IPS-18c (cell line): ENCODE data around the gene AARSD1.
"Not testable (repeated sequence)": the region's sequence is repeated elsewhere in the genome, so short reads cannot be mapped to it uniquely, and the experiment has no call there.

Source experiments
- H3K4me3 ChIP-seq: 2 replicates; pipeline ENCODE4 v1.7.0; 2013; ENCODE audit warnings: low read depth, mild to moderate bottlenecking, low read length, moderate library complexity; ENCODE audit not compliant: insufficient read depth
- H3K9me3 ChIP-seq: one replicate; pipeline ENCODE4 v1.6.1; 2013; ENCODE audit warnings: mild to moderate bottlenecking, low read length, moderate library complexity; ENCODE audit not compliant: control insufficient read depth, insufficient read depth

The AARSD1 gene

DNA sequence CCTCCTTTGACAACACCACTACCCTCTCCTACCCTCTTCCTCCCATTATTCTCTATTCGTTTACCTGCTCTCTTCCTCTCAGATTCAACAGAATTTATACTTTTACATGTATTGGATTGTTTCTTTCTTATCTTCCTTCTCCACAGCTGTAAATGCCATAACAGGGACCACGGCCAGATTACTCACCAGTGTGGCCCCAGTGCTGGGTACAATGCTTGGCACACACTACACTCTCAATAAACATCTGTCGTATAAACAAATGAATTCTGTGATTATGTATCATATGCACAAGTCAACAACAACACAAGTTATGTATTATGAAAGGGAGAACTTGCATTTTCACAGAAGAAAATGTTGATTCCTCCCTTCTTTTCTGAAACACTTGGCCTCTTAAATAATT lies 20.0 kb downstream of the AARSD1 start:
- H3K9me3 ChIP-seq: no peaks in the 10 kb centered on the region
- H3K4me3 ChIP-seq: no peak overlapping the region

DNA sequence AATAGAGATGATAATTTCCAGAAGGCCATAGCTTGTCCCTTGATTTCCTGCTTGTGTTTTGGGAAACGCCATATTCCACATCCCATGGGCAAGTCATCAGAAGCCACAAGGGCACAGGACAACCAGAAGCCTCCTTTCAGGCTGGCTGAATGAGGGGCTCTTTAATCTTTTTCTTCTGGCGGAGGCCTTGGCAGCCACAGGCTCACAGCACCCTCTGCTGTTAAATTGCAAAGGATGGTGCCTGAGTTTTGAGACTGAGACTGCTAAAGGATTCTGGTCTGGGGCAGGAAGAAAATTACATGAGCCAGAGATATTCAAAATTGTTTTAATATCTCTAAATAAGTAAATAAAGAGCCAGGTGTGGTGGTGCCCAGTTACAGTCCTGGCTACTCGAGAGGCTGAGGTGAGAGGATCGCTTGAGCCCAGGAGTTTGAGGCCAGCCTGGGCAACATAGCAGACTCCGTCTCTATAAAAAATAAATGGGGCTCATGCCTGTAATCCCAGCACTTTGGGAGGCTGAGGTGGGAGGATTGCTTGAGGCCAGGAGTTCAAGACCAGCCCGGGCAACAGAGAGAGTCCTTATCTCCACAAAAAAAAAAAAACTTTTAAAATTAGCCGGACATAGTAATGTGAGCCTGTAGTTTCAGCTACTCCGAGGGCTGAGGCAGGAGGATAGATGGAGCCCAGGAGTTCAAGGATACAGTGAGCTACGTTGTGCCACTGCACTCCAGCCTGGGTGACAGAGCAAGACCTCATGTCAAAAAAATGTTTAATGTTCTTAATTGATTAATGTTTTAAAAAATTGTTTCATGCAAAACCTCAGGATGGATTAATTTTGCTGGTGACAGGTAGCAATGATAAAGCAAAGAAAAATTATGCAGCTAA lies 26.3 kb downstream of the AARSD1 start:
- H3K9me3 ChIP-seq: no peaks in the 10 kb centered on the region
- H3K4me3 ChIP-seq: no peak overlapping the region

- Histone ChIP-seq H3K4me3 (no peak overlapping the region), H3K9me3 (no peaks in the 10 kb centered on the region)
Measured at GRCh38 chr17:42929497-42929844, 34.8 kb downstream of the AARSD1 start.

- Histone ChIP-seq H3K4me3 (no peak overlapping the region), H3K9me3 (no peaks in the 10 kb centered on the region)
Measured at GRCh38 chr17:42928714-42929496, 35.3 kb downstream of the AARSD1 start.

DNA sequence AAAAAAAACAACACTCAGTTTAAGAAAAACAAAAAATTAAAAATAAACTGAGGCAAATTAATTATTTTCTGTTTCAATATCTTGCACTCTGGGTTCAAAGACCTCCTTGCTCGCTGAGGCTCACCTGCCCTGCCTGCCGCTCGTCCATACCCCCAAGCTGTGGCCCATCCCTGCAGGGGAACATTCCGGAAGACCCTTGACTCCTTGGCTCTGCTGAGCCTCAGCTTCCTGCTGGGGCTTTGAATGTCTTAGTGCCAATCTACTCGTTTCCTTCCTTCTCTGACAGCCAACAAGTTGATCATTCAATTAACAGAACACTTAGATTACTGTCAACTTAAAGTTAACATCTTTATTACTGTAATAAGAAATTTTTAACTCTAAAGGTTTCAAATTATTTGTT lies 39.4 kb downstream of the AARSD1 start:
- Histone ChIP-seq H3K9me3 (no peaks in the 10 kb centered on the region), H3K4me3 (no peak overlapping the region)

DNA sequence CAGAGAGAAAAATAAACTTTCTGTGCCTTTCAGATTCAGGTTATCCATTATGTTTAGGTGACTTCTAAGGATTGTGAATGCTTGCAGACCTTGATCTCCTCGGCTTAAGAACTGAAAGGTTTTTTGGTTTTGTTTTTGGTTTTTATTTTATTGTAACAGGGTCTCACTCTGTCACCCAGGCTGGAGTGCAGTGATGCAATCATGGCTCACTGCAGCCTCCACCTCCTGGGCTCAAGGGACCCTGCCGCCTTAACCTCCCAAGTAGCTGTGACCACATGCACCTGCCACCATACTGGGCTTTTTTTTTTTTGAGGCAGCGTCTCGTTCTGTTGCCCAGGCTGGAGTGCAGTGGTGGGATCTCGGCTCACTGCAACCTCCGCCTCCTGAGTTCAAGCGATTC lies 40.8 kb downstream of the AARSD1 start:
- not testable (repeated sequence) for H3K4me3 ChIP-seq, H3K9me3 ChIP-seq

DNA sequence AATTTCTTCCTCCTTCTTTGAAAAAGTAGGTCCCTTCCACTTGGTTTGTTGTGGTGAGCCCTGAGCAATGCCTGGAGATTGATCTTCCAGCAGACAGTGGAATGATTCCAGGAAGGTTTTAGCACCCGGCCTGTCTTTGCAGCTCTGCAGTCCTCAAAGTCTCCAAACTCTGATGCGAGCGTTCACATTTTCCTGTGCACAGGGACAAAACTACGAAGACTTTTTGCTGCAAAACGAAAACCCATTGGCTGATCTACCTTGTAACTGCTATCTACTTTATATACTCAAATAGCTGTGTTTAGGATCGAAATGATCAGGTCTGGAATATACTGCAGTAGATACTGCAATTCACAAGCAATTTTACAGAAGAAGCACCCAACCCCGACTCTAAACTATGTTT lies 42.0 kb downstream of the AARSD1 start:
- Histone ChIP-seq H3K4me3 (no peak overlapping the region), H3K9me3 (no peaks in the 10 kb centered on the region)

- Histone ChIP-seq H3K4me3 (no peak overlapping the region), H3K9me3 (no peaks in the 10 kb centered on the region)
Measured at GRCh38 chr17:42920922-42921321, 43.3 kb downstream of the AARSD1 start.

DNA sequence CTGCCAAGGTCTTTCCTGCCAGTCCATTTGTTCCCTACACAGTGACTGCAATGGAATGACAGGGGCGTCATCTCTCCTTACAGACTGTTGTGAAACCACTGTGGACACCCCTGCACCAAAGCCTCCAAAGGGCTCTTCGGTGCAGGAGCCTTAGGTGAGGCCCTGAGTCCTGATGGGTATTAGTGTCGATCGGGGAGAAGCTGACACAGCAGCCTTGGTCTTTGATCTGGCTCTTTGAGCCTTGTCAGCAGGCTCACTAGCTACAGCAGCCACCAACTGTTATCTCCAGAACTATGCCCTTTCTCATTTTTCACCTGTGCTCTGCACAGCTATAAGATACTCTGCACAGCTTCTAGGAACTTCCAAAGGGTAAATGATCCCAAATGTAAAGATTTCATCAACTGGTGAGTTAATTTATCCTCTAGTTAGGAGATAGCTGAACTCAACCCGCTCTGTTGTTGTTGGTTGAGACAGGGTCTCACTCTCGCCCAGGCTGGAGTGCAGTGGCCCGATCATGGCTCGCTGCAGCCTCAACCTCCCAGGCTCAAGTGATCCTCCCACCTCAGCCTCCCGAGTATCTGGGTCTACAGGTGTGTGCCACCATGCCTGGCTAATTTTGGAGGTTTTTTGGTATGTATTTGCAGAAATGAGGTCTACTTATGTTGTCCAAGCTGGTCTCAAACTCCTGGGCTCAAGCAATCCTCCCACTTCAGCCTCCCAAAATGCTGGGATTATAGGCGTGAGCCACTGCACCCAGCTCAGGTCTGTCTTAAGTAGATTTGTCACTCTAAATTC lies 44.0 kb downstream of the AARSD1 start:
- H3K4me3 ChIP-seq: no peak overlapping the region

GRCh38 chr17:42919522-42920077 lies 44.7 kb downstream of the AARSD1 start:
- H3K4me3 ChIP-seq, H3K9me3 ChIP-seq: not testable (repeated sequence)

More for the DNA sequence above, 44.0 kb downstream of the AARSD1 start:
- H3K9me3 ChIP-seq: no peaks in the 10 kb centered on the region

DNA sequence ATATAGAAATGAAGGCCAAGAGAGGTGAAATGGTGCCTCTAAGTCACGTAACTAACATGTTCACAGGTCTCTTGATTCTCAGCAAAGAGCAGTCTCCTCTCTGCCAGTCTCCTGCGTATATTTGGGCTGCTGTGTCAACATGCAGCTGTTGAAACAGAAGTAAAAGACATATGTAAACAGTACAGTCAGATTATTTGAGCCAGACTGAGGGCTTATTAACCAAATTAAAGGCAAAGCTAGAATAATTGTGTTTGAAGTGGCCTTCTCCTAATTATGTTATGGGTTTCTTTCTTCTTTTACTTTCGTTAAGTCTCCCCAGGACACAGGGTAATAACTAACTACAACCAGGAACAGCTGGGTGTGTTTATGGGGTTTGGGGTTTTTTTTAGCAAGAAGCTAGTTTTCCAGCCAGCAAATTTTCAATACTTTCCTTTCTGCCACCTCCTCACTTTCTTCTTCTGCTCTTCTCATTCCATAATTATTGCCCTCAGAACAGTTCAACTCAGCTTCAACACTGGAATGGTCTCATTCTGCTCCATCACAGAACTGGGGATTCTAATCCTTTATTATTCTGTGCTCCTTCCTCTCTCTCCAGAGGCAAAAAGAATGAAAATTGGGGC lies 45.2 kb downstream of the AARSD1 start:
- H3K9me3 ChIP-seq: no peaks in the 10 kb centered on the region
- no peak overlapping the region for H3K4me3 ChIP-seq

DNA sequence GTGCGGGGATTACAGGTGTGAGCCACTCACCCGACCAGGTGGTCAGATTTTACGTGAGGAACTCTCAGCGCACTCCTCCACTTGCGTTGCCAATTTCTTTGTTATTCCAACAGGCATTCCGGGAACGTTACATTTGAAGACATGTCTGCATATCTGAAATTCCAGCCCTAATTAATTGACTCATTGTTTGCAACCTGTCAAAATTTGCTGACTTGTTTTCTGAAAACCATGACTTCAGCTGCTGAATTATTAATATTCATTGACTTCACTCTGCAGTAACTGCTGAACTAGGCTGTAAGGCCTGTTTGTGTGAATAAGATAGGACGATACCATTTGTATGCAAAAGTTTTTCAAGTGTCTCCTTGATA lies 47.0 kb downstream of the AARSD1 start:
- Histone ChIP-seq H3K9me3 (no peaks in the 10 kb centered on the region), H3K4me3 (no peak overlapping the region)

DNA sequence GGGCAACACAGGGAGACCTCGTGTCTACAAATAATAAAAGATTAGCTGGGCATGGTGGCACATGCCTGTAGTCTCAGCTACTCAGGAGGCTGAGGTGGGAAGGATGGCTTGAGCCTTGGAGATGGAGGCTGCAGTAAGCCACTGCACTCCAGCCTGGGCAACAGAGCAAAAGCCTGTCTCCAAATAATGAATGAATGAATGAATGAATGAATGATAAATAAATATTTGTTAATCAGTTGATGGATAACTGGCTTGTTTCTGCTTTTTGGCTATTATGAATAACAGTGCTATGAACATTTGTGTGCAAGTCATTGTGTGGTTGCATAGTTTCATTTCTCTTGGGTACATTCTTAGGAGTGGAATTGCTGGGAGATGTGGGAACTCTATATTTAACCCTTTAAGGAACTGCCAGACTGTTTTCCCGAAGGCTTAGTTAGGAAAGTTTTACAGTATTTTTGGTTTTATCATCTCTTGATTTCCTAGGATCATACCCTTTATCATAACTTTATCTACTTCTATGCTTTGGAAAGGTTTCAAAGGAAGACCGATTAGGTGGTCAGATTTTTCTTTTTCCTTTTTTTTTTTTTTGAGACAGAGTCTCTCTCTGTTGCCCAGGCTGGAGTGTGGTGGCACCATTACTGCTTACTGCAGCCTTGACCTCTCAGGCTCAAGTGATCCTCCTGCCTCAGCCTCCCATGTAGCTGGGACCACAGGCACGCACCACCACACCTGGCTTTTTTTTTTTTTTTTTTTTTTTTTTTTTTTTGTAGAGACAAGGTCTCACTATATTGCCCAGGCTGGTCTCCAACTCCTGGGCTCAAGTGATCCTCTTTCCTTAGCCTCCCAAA lies 47.6 kb downstream of the AARSD1 start:
- not testable (repeated sequence) for H3K9me3 ChIP-seq, H3K4me3 ChIP-seq

- not testable (repeated sequence) for H3K4me3 ChIP-seq, H3K9me3 ChIP-seq
Measured at GRCh38 chr17:42915288-42915687, 49.0 kb downstream of the AARSD1 start.

DNA sequence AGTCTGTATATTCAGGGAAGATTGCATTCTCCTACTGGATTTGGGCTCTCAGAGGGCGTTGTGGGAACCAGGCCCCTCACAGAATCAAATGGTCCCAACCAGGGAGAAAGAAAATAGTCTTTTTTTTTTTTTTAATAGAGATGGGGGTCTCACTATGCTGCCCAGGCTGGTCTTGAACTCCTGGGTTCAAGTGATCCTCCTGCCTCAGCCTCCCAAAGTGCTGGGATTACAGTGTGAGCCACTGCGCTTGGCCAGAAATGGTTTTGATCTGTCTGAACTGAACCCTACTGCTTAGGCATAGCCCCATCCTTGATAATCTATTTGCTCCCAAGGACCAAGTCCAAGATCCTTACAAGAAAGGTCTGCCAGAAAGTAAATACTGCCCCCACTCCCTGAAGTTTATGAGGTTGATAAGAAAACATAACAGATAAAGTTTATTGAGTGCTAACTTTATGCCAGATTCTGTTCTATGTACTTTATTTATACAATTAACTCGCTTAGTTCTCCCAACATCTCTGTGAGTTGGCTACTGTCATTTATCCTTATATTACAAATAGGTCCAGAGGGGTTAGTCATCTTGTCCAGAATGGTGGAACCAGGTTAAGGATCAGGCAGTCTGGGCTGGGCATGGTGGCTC lies 50.2 kb downstream of the AARSD1 start:
- Histone ChIP-seq H3K9me3 (no peaks in the 10 kb centered on the region), H3K4me3 (no peak overlapping the region)

DNA sequence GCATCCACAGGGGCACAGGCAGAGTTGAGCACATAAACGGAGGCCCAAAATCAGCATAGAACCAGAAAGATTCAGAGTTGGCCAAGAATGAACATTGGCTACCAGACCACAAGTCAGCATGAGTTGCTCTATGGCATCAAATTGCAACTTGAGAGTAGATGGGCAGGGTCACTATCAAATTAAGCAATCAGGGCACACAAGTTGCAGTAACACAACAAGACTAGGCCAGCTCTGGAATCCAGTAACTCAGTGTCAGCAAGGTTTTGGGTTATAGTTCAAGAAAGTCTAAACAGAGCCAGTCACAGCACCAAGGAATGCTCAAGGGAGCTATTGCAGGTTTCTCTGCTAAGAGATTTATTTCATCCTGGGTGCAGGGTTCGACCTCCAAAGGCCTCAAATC lies 50.7 kb downstream of the AARSD1 start:
- no peak overlapping the region for H3K4me3 ChIP-seq
- H3K9me3 ChIP-seq: no peaks in the 10 kb centered on the region
